ENCODE results near the gene PAQR4. TPM values are rescaled to one million over a fixed set of nuclear protein-coding genes. Genes with fewer than 3 reads are reported as not detected.

PAQR4 gene
- total and polyA plus RNA-seq, 2 of the 13 experiments (the other 11 are each of a cell fraction or from before 2014, with no cell fraction given): 15.9 to 24.8 TPM

- no peak for DNase-seq (ENCODE audit: low spot score)
- intact Hi-C loops (cut with micrococcal nuclease; ENCODE audit: unreplicated experiment) (no loop called here), in situ Hi-C loops (cut with HindIII; ENCODE audit: extremely low pct_ligation_motif_present, low pct_unique_long_range_greater_than_20kb) (no loop called here)
- POLR2A ChIA-PET: interaction anchor here (0.6 to 2.4 kb wide), 4 partner anchors 13 to 115 kb away, joined by 3 to 17 read pairs (median 4); partner anchors contain the start of gene TNFRSF12A
- no peak for TF ChIP-seq ZNF260 (CRISPR knock-in tag; IDR thresholded peaks at IDR 0.05; ENCODE audit: borderline replicate concordance, low read depth)
- TF ChIP-seq, protein P1, sequence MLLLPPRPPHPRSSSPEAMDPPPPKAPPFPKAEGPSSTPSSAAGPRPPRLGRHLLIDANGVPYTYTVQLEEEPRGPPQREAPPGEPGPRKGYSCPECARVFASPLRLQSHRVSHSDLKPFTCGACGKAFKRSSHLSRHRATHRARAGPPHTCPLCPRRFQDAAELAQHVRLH (CRISPR knock-in tag; IDR thresholded peaks at IDR 0.05; ENCODE audit: borderline replicate concordance, low read depth): no peak
- Histone ChIP-seq H3K27ac (ENCODE audit: extremely low read length, insufficient read depth, low read length) (peak overlapping the region; percentile 73), H3K9ac (ENCODE audit: insufficient read depth, low read depth, low read length) (peak overlapping the region; percentile 53), H3K9me3 (ENCODE audit: low read length) (no peaks in the 10 kb centered on the region), H3K79me2 (ENCODE audit: insufficient read depth, low read length) (peaks cover 8% of the 10 kb centered on the region), H3K4me3 (replicated peaks in 1 of 3; ENCODE audit: insufficient read depth in 1 of 3, low read depth in 2 of 3, low read length in 3 of 3) (peak overlapping the region; percentile 86 to 91 (median 91)), H3K27me3 (ENCODE audit: control insufficient read depth in 1 of 2, insufficient read depth in 2 of 2, low read length in 2 of 2) (no peaks in the 10 kb centered on the region; a peak in 2 of 5 replicates), H4K20me1 (ENCODE audit: insufficient read depth, low read length) (no peaks in the 10 kb centered on the region), H3K4me1 (ENCODE audit: insufficient read depth, low read length) (peaks cover 17% of the 10 kb centered on the region), H3K36me3 (replicated peaks in 1 of 2; ENCODE audit: control insufficient read depth in 1 of 2, insufficient read depth in 2 of 2, low read length in 2 of 2) (no peaks in the 10 kb centered on the region), H2AFZ (ENCODE audit: low read length) (no peak overlapping the region), H3K4me2 (ENCODE audit: low read depth, low read length) (peak overlapping the region; percentile 82)
- ATAC-seq: no peak
- CTCF ChIA-PET (ENCODE audit: low intra/inter-chr PET ratio, low total read pairs): no interaction called here
- no peak for FAIRE-seq
- WGBS (ENCODE audit: low lambda C conversion rate): 26% methylated on average over 10 of the region's 18 CpGs
- BruUV-seq (replicated peaks): no TSS peak
Measured at GRCh38 chr16:2968368-2968737, 795 bp upstream of the PAQR4 start.

DNA sequence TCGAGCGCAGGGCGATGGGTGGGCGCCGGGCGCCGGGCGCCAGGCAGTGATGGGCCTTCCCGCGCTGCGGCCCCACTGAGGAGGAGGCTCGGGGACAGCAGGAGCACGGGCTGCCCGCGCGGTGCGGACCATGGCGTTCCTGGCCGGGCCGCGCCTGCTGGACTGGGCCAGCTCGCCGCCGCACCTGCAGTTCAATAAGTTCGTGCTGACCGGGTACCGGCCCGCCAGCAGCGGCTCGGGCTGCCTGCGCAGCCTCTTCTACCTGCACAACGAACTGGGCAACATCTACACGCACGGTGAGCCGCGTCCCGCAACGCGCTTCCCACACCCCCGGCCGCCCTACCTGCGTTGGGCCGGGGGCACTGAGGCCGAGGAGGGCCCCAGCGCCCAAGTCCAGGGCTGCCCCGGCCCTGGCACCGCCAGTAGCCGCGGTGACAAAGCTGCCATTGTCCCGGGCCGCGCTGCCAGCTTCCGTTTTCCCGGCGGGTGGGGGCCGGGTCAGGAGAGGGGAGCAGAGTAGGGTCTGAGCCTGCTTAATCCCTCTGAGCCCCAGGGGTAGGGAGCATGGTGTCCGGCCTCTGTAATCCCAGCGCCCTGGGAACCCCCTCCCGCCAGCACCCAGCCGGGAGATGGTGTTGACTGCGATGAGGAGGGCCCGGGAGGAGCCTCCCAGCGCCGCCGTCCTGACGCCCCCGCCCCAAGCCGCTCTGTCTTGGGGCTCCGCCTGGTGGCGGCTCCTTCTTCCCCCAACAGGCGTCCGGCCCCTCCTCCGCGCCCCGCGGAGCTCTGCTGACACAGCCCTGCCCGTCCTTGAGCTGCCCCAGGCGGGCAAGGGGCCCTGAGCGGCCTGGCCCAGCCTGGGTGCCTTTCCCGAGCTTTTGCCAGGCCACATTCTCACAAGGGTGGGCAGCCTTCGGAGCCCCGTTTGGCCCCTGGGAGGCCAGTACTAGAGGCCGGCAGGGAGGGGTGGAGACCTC is 685 bp downstream of the PAQR4 start:
- FAIRE-seq (no peak), ATAC-seq (peak; percentile 68)
- BruUV-seq (replicated peaks): TSS peak; percentile 42
- peak; percentile 61 for TF ChIP-seq ZFX (CRISPR knock-in tag; IDR thresholded peaks at IDR 0.05; ENCODE audit: low read depth)
- TF ChIP-seq ZNF329 (CRISPR knock-in tag; IDR thresholded peaks at IDR 0.05; ENCODE audit: low read depth): 0 out of 2 replicates have a peak, but pooled peaks have one; percentile 36
- TF ChIP-seq, protein P2, sequence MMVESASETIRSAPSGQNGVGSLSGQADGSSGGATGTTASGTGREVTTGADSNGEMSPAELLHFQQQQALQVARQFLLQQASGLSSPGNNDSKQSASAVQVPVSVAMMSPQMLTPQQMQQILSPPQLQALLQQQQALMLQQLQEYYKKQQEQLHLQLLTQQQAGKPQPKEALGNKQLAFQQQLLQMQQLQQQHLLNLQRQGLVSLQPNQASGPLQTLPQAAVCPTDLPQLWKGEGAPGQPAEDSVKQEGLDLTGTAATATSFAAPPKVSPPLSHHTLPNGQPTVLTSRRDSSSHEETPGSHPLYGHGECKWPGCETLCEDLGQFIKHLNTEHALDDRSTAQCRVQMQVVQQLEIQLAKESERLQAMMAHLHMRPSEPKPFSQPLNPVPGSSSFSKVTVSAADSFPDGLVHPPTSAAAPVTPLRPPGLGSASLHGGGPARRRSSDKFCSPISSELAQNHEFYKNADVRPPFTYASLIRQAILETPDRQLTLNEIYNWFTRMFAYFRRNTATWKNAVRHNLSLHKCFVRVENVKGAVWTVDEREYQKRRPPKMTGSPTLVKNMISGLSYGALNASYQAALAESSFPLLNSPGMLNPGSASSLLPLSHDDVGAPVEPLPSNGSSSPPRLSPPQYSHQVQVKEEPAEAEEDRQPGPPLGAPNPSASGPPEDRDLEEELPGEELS (CRISPR knock-in tag; IDR thresholded peaks at IDR 0.05): peak; percentile 14; the same call in 1 of the 2 replicates
- TF ChIP-seq ERF (CRISPR knock-in tag; IDR thresholded peaks at IDR 0.05): peak; percentile 24; the same call in 1 of the 2 replicates
- 0 out of 2 replicates have a peak, but pooled peaks have one; percentile 54 for TF ChIP-seq KLF12 (CRISPR knock-in tag; IDR thresholded peaks at IDR 0.05; ENCODE audit: borderline replicate concordance)
- peak; percentile 84 for TF ChIP-seq HES4 (CRISPR knock-in tag; IDR thresholded peaks at IDR 0.05; ENCODE audit: borderline replicate concordance)
- TF ChIP-seq HNRNPLL (IDR thresholded peaks at IDR 0.05; ENCODE audit: low read depth, low read length, poor library complexity, severe bottlenecking): peak; percentile 35
- TF ChIP-seq JUND (CRISPR knock-in tag; IDR thresholded peaks at IDR 0.05): no peak
- TF ChIP-seq STAG1 (CRISPR knock-in tag; IDR thresholded peaks at IDR 0.05): peak; percentile 28
- no peak for TF ChIP-seq ZBTB42 (CRISPR knock-in tag; IDR thresholded peaks at IDR 0.05)
- TF ChIP-seq KDM1A (CRISPR knock-in tag; IDR thresholded peaks at IDR 0.05): no peak
- no peak for TF ChIP-seq MEF2D (CRISPR knock-in tag; IDR thresholded peaks at IDR 0.05)
- no peak for TF ChIP-seq ZNF282 (IDR thresholded peaks at IDR 0.05; ENCODE audit: partially characterized antibody)

More for the DNA sequence above, 685 bp downstream of the PAQR4 start:
- Histone ChIP-seq H3K4me2 (ENCODE audit: low read depth, low read length) (peak overlapping the region; percentile 86), H3K27ac (ENCODE audit: extremely low read length, insufficient read depth, low read length) (peak overlapping the region; percentile 76), H3K9me3 (ENCODE audit: low read length) (no peaks in the 10 kb centered on the region), H3K27me3 (ENCODE audit: control insufficient read depth in 1 of 2, insufficient read depth in 2 of 2, low read length in 2 of 2) (no peaks in the 10 kb centered on the region; a peak in 1 of 5 replicates), H4K20me1 (ENCODE audit: insufficient read depth, low read length) (no peaks in the 10 kb centered on the region), H3K9ac (ENCODE audit: insufficient read depth, low read depth, low read length) (peak overlapping the region; percentile 80), H3K36me3 (replicated peaks in 1 of 2; ENCODE audit: control insufficient read depth in 1 of 2, insufficient read depth in 2 of 2, low read length in 2 of 2) (0 out of 5 replicates have a peak, but pooled peaks cover 0 to 2% of the 10 kb centered on the region in 2 experiments), H3K79me2 (ENCODE audit: insufficient read depth, low read length) (peaks cover 8% of the 10 kb centered on the region), H2AFZ (ENCODE audit: low read length) (no peak overlapping the region), H3K4me1 (ENCODE audit: insufficient read depth, low read length) (peaks cover 17% of the 10 kb centered on the region), H3K4me3 (replicated peaks in 1 of 3; ENCODE audit: insufficient read depth in 1 of 3, low read depth in 2 of 3, low read length in 3 of 3) (peak overlapping the region; percentile 86 to 91 (median 91))
- POLR2A ChIA-PET: interaction anchor here (0.8 to 2.4 kb wide), 10 partner anchors 9 to 89 kb away, joined by 3 to 31 read pairs (median 6); partner anchors contain the start of genes HCFC1R1, PKMYT1, THOC6 and TNFRSF12A
- intact Hi-C loops (cut with micrococcal nuclease; ENCODE audit: unreplicated experiment) (no loop called here), in situ Hi-C loops (cut with HindIII; ENCODE audit: extremely low pct_ligation_motif_present, low pct_unique_long_range_greater_than_20kb) (no loop called here)
- 3% methylated on average over 12 of the region's 83 CpGs for WGBS (ENCODE audit: low lambda C conversion rate)
- DNase-seq (ENCODE audit: low spot score): peak; percentile 66
- CTCF ChIA-PET (ENCODE audit: low intra/inter-chr PET ratio, low total read pairs): interaction anchor here (1.2 kb wide), 1 partner anchor 8 kb away, joined by 3 read pairs; no protein-coding TSS in a partner anchor
